Loucy (cell line): ENCODE measurements around the gene BEAN1.

ENCODE experiments used
- CTCF ChIP-seq: fragments of 200-600 bp; sonication (generic); conservative IDR thresholded peaks from 2 replicates; pipeline ENCODE4 v1.5.1; 2014; ENCODE audit warnings: mild to moderate bottlenecking, antibody characterized with exemption, low read length
- EZH2phosphoT487 ChIP-seq: fragments of 200-600 bp; IDR thresholded peaks from 2 replicates; pipeline ENCODE4 v1.6.1; 2018; ENCODE audit warnings: antibody characterized with exemption, mild to moderate bottlenecking, moderate library complexity, borderline replicate concordance

- TF ChIP-seq CTCF (no peak), EZH2phosphoT487 (no peak)
These were observed 62.3 kb downstream of the BEAN1 start for GRCh38 chr16:66489385-66489784.
